ENCODE measurements around the gene ACTL10.

ACTL10 gene

DNA sequence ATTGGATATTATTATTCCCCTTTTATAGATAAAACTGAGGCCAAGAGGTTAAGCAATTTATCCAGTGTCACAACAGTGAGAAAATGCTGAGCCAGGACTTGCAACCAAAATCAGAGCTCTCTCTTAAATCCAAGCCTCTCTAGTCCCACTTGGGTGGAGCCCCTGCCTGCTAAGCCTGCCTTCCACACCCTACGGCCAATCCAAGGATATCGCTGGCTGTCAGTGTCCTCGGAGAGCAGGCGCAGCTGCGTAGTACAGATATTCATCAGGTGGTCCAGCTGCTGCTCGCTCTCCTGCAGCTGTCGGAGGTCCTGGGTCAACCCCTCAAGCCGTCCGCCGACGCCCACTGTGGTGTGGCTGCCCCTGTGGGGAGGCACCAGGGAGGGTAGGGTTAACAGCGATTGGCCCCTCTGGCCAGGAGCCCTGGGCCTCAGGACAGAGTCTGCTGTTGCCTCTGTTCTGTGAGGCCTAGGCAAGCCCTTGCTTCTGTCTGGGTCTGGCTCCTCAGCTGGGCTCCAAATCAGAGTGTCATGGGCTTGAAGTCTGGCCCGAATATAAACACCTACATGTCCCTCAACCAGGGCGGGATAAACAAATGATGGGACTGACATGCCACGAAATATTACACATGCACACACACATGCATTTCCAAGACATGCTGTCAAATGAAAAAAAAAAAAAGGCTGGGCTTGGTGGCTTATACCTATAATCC lies 11.4 kb downstream of the ACTL10 start:
- DNase-seq, result no peak

DNA sequence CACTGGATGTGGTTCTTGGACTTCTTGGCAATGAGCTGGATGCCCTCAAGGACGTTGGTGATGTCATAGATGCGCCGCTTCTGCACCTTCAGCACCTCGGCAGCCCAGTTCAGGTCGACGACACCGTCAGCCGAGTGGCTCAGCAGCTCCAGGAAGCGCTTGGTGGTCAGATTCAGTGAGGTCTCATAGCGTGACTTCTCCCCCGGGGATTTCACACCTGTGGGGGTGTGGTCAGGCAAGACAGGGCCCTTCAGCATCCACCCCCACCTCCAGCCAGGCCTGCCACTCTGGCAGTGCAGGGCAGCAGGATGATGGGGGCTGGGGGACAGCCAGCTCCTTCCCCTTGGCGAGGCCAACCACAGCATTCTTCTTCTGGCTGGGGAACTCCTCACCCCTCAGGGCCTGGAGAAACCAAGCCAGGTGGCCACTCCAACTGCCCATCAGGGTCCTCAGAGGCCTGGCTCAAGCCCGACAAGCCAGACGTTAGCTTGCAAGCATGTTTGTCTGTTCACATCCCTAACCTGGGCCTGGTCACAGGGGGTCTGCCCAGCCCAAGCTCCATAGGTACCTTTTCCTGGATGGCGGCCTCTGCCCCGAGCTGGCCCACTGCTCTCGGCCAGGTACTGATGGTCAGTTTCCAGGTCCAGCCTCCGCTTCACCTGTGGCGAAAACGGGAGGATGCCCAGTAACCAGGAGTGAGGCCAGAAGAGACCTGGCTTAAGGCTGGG lies 13.2 kb downstream of the ACTL10 start:
- peak; percentile 43 for DNase-seq

DNA sequence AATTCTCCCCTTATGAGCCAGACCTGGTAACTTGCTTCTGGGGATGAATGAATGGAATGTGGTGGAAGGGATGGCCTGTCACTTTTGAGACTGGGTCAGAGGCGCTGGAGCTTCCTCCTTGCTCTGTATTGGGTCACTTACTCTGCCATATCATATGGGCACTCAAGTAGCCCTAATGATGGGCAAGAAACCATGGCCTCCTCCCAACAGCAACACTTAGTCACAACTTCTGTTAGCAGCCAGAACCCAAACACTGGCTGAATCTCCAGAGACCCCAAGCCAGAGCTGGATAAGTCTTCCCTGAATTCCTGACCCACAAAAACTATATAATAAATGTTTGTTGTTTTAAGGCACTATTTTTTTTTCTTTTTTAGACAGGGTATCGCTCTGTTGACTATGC lies 13.9 kb downstream of the ACTL10 start:
- no peak for DNase-seq

DNA sequence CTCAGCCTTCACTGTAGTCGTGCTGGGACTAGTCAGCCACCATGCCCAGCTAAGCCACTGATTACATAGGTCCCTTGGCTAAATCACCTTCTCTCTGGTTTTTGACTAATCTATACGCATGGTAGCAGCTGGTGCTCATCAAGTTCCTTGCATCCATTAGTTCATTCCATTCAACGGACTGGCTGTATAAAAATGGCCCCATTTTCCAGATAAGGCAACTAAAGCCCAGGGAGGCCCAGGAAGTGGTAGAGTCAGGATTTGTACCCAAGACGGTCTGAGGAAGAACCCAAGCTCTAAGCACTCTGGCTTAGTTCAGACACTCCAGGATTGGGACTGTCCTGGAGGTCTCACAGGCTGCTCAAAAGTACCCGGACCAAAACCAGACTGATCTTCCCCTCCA lies 14.5 kb downstream of the ACTL10 start:
- no peak for DNase-seq

DNA sequence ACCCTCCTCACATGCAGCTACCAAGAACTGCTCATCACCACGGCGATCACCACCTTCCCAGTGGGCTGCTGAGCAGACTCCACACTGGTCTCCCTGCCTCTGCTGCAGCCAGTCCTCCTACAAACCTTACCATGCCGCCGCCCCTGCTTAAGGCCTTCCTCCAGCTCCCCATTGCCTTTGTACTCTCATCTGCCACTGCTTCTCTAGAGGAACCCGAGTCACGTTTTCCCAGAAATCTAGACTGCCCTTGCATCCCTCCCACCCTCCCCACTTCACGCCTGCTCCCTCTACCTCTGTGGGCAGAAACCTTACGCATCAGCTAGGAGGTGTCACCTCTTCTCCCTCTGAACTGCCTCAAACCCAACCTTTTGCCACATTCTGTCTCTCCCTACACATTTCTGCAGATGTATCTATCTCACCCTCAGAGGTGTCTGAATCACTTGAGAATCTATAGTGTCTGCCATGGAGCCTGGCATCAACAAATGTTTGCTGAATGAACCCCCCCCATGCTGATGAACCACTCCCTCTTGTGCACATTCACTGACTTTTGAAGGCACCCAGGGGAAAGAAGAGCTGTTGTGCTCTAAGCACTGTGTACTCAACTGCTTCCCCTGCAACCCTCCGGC lies 15.1 kb downstream of the ACTL10 start:
- DNase-seq, result no peak

DNA sequence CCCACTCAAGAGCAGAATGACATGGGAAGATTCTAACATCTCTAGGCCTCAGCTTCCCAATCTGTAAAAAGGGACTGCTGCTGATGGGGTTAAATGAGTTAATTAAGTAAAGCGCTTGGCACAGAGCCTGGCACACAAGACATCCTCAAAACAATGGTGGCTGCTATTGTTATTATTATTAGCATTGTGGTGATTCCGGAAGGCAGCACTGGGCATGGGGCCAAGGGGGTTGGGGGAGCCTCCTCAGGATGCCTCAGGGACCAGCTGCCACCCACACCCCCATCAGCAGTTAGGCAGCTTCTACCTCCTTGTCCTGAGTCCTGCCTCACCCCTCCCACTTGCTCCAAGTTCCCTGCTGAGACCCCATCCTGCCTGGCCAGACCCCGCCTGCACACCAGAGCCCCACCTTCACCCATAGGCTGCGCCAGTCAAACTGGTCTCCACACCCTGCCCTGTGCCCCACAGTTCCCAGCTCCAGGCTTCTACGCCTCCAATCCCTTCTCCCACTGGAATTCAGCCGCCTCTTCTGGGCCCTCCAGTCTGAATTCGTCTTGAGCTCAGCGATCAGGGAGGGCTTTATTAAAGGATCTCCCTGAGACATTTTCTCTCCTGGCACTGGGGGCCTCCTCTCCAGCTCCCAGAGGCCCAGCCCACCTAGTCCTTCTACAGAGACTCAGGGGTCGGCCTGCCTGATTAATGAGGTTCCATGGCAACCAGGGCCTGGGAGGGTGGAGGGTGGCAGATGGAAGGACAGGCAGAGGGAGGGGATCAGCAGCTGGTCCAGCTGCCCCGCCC lies 18.0 kb downstream of the ACTL10 start:
- no peak for DNase-seq

DNA sequence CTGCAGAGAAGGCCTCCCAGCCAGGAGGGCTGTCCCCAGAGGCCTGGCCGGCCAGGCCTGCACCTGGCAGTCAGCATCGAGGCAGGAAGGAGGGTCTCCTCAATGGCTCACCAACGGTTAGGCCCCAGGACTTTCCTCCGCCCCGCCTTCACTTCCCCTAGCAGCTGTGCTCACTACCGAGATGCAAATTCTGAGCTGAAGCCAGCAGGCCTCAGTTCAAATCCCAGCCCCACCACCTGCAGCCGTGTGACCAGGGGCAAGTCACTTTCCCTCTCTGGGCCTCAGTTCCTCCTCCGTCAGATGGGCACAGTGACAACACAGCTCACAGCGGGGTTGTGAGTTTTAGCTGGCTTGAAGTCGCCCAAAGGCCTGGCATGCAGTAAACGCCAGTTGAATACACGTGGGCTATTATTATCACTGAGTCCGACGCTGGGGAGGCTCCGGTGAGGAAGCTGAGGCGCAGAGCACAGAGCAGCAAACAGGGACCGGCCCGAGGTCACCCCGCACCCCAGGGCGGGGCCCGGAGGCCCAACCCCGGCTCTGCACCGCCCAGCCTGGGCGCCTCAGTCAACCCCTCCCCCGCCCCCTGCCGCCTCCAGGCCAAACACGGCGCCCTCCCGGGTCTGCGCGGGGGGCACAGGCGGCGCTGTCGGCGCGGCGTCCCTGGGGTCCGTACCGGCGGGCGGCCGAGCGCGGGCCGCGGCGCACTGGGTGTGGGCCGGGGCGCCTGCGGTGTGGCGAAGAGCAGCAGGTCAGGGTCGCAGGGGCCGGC lies 18.8 kb downstream of the ACTL10 start:
- DNase-seq, result peak; percentile 65

DNA sequence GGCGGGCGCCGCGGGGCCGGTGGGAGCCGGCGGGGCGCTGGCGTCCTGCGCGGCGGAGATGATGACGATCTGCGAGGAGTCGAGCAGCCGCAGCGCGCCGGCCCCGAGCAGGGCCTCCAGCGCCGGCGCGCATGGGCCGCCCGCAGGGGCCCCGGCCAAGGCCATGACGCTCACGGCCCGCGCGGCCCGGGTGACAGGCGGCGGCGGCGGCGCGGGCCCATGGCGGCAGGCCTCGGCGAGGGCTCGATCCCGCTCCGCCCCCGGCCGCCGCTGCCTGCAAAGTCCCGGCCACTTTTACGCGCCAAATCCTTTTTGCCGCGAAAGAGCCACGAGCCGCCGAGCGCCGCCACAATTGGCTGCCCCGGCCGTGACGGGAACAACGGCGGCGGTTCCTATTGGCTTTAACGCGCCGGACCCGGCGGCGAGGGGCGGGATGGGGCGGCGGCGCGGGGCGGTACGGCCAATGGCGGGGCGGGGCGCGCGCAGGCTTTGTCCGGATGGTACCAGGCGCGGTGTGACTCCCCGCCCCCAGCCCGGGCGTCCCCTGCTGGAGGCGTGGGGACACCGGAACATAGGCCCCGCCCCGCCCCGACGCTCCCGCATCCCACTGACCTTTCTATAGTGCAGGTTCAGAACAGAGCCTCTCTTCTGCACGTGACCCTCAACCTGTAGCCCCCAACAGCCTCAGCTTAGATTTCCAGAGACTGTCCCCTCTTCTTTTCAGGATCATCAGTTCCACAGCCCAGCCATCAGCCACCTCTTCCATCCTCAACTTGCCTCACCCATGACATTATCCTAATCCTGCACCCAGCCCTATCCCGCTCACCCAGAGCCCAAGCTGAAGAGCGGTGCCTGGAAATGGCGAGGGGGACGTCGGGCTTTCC lies 19.6 kb downstream of the ACTL10 start, which contains the start of gene E2F1:
TSS of gene E2F1 (minus strand) at position 286 of the 884 bp plus-strand sequence. CDS start at position 165, 121 bp downstream.
- DNase-seq, result peak; percentile 97

DNA sequence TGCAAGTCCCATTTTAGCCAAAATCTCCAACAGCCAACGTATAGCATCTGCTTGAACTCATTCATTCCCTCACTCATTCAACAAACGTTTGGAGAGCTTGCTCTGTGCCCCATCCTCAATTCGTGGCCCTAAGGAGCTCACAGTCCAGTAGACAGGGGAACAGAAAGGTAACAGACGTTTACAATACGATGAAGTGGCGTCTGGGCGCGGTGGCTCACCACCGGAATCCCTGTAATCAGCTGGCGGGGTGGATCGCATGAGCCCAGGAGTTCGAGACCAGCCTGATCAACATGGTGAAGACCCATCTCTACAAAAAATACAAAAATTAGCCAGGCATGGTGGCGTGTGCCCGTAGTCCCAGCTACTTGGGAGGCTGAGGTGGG lies 20.2 kb downstream of the ACTL10 start:
- no peak for DNase-seq

DNA sequence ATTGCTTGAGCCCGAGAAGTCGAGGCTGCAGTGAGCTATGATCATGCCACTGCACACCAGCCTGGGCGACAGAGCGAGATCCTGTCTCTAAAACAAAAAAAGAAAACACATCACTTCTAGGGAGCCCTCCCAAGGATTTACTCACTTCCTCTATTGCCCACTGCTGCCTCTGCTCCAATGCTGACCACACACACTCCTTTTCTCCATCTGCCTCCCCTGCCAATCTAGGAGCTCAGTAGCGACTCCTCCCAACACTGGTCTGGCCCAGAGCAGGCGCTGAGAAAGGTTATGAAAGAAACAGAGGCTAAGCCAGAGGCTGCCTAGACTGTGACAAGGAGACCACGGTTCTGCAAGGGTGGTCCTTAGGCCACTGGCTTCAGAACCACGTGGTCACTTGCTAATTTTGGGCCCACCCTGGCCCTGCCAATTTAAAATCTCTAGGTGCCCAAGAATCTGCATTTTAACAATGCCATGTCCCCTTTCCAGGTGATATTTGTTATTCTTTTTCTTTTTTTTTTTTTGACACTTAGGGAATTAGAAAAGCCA lies 20.7 kb downstream of the ACTL10 start:
- no peak for DNase-seq

DNA sequence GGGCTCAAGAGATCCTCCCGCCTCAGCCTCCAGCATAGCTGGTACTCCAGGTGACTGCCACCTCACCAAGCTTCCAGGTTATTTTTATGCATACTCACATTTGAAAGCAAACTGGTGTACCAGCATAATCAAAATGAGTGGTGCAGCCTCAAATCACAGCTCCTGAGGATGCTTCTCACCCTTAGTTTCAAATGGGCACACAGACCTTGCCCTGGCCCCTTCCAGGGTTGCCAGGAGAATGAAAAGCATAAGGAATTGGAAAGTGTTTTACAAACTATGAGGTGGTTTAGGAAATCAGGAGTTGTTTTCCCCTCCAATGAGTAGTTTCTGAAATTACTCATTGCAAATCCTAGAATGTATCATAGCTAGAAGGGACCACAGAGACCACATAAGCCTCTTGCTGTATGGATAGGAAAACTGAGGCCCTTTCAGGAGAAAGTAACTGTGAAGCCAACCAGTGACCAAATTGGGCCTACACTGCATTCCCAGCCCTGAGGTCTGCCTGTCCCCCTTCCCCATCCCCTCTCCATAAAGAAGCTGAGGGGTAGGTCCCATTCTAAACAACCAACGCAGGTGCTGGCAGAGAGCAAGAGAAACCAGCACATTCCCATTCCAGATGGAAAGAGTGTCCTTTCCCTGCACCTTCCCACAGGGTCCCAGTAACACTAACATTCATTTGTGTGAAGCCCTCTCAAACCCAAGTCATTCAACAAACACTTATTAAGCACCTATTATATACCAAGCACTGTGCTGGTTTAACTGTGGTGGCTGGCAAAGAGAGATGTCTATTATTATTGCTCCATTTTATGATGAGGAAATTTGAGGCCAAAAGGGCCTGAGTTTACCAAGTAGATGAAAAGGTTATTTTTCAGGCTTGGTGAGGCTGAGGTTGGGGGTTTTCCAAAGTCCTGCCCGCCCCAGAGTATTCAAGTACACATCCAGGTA lies 21.5 kb downstream of the ACTL10 start:
- DNase-seq, result no peak

DNA sequence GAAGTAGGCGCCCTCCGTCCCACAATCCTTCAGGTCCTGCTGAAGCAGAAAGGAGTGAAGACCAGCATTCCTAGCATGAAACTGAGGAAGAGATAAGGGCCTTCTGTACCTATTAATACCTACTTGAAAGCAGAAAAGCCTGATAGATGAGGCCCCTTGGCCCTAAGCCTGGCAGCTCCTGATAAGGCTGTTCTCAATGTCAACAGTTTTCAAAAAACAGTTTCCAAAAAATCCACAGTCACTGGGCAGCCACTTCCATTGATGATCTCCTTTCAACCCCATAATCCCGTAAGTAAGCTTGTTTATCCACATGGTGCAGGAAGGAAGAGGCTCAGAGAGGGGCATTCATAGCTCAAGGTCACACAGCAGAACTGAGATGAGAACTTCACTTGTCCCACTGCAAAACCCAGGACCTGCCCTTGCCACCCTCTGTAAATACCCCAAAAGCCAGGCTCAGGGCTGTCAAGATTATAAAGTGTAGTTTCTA lies 22.2 kb downstream of the ACTL10 start:
- DNase-seq, result no peak

DNA sequence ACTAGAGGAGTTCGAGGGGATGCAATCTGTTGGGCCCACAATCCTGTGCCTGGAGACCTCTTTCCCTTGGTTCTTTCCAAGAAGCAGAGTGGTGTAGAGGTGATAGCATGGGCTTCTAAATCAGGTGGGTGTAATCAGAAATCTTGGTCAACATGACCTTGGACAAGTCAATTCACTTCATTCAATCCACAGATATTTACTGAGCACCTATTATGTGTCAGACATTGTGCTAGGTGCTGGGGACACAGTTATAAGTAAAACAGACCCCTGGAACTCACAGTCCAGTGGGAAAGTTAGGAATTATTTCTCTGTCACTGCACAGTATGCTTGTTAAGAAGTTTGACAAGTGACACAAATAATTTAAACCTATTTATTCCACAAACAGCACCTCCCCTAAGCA lies 22.8 kb downstream of the ACTL10 start:
- DNase-seq, result no peak

DNA sequence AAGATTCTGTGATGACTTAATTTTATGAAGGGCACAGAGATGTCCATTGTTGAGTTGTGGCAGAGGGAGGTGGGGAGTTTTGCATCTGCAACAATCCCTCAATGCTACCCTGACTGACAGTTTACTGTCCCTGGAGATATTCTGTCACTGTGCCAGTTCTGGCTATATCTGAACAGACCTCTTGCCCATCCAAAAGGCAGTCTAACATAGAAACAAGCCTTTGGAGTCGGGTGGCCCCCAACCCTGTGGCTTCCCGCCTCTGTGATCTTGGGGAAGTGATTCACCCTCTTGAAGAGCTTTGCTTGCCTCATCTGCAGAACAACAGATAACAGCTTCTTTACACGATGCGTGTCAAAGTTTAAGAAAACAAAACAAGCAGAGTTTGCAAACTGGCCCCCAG lies 23.2 kb downstream of the ACTL10 start:
- DNase-seq, result no peak

DNA sequence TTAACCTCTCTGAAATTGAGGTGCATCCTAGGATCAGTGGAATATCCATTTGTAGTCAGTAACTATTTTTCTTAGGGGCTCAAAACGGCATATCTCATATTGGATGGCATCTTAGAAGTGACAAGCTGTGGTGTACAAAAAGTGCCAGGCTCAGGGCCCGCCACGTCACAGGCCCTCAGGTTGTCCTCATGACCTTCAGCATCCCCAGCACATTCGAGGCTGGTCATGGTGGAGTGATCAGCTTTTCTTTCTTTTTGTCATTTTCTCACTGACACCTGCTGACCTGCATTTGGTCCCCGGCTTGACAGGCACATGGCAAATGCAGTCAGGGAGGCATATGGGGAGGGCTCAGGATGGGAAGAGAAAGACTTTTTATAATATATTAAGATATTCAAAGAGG lies 26.5 kb downstream of the ACTL10 start:
- DNase-seq, result no peak

DNA sequence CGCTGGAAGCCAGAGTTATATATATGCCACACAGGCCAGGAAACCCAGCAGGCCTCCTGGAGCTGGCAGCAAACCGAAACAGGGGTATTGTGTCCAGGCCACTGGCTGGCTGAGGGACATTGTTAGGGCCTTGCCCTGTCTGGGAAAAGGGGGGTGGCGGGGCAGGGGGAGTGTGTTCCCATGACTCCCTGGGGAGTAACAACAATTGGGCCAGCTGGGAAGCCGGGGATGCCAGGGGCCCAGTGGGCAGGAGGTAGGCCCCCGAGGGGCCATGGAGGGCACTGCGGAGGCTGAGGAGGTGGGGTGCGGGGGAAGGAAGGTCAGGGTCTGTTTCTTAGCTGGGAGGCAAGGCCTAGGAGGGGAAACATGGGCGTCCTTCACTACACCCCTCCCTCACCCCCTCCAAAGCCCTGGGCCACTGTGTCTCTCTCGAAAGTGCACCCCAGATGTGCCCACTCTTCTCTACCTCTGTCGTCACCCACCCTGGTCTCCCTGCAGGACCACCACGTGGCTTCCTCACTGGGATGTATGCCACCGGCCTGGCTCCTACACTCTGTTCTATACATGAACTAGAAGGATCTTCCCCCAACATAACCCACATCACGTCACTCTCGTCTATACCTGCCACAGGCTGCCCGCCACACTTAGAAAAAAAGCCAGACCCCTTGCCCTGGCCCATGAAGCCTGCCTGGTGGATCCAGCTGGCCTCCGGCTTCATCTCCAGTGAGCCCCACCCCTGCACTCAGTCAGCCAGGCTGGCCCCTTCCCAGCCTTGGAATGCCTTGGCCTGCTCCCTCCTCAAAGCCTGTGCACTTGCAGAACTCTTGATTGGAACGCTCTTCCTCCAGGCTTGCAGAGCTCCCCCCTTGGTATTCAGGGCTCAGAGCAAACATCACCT lies 27.2 kb downstream of the ACTL10 start:
- DNase-seq, result no peak

DNA sequence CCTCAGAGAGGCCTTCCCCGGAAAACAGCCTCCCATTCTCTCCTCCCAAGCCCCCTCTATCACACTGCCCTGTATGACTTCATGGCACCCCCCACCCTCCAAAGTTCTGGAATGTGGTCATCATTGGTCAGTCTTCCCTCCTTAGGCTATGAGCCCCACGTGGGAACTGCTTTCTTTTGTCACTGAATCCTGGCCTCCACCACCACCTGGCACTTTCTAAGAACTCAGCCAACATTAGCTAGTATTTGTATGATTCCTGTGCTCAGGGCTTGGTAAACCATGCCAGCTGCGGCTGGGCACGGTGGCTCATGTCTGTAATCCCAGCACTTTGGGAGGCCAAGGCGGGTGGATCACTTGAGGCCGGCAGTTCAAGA lies 27.9 kb downstream of the ACTL10 start:
- DNase-seq, result no peak

DNA sequence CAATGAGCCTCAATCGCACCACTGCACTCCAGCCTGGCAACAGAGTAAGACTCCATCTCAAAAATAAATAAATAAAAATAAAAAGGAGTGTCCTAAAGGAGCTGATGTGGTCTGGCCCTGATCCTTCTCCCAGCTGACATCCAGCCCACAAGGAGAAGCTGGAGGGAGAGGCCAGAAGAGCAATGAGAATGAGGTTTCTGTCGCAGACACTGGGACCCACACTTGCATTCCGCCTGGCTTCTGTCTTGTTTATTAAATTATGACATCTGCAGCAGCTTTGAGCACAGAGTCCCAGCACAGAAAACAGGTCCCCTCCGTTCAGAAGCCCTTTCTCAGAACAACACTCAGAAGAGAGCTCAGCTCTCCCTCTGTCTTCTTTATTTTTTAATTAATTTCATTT lies 29.7 kb downstream of the ACTL10 start:
- no peak for DNase-seq

DNA sequence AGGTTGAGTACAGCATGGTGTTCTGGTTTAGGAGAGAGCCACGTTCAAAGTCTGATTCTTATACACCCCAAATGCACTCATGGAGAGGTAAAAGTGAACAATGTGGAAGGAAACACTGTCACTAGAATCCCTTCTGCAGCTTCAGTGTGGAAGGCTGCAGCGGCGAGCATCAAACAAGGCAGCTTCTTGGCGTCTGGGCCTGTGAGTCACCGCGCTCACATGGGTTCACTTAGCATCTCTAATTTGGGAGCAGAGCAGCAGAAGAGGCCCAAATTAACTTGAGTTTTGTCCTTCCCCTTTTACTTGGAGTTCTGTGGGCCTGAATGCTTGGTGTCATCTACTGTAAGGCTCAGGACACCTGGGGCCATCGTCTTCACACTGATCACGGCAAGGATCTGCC lies 30.4 kb downstream of the ACTL10 start:
- no peak for DNase-seq
